NCI-H460 (cell line): Measurements from ENCODE around the gene NUDT17. TPM values are rescaled to one million over a fixed set of nuclear protein-coding genes. Genes with fewer than 3 reads are reported as not detected.
"Not testable (repeated sequence)": the region's sequence is repeated elsewhere in the genome, so short reads cannot be mapped to it uniquely, and the experiment has no call there.

Experiments
- DNase-seq: peaks from one replicate; pipeline ENCODE4 v3.0.0-alpha.2; 2016; ENCODE audit warnings: low read depth; ENCODE audit errors: extremely low read depth
- polyA plus RNA-seq: library from polyadenylated mRNA; depleted of rRNA; stranded (reverse); fragments of >200 nt; gene quantifications from 2 replicates; pipeline ENCODE4 v1.2.3, GENCODE V29; 2014; cell fraction: nucleus; rRNA removed
- total RNA-seq: library from RNA; depleted of rRNA; stranded (reverse); fragments of >200 nt; shearing (Covaris generic); gene quantifications from 2 replicates; pipeline ENCODE4 v1.2.3, GENCODE V29; 2014; rRNA removed

NUDT17 gene, protein sequence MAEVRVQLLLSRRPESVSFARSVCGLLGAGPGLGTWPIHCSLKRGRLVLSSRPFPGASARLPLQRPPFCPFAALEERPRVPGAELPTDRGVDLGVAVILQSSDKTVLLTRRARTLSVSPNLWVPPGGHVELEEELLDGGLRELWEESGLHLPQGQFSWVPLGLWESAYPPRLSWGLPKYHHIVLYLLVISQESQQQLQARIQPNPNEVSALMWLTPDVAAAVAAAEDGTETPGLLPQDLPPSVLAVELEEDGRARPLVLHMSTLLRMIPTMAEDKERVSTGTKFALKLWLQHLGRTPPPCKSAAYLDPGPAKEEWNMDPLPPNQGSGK
- 9.3 and 10.7 TPM in 2 replicates for total RNA-seq
- polyA plus RNA-seq = 11.1 and 11.9 TPM in 2 replicates

DNA sequence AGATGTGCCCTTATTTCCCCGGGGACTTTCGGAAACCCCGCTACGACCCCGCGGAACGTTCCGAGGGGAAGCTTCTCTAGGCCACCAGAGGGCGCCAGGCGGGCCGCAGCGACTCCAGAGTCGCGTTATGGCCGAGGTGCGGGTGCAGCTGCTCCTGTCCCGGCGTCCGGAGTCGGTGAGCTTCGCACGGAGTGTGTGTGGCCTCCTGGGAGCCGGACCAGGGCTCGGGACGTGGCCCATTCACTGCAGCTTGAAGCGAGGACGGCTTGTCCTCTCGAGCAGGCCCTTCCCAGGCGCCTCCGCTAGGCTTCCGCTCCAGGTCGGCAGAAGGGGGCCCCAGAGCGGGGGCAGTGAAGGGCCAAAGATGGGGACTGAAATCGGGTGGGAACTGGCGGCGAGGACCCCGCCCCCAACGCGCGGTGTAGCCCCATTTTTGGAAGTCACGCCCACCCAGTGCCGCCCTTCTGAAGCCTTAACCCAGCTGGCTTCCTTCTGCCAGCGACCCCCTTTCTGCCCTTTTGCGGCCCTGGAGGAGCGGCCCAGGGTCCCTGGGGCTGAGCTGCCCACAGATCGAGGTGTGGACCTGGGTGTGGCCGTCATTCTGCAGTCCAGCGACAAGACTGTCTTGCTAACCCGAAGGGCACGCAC is at the start of gene NUDT17:
Gene NUDT17, plus strand, starts transcription at position 117 of the 648 bp plus-strand sequence. Its CDS starts 11 bp downstream, at position 128.
- DNase-seq = peak; percentile 71

DNA sequence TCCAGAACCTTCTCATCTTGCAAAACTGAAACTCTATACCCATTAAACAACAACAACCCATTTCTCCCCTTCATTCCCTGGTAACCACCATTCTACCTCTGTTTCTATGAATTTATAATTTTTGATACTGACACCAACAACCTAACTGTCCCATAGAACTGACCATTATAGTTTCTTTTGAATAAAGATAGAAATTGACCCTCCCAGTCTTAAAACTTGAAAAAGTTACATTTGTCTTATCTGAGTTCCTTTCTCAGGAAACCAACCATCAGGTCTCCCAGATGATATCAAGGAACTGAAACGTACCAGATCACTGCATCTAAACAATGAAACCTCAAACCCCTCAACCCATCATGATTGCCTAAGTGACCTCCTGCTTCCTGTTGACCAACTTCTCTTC is 48.7 kb upstream of the NUDT17 start:
- no peak for DNase-seq

DNA sequence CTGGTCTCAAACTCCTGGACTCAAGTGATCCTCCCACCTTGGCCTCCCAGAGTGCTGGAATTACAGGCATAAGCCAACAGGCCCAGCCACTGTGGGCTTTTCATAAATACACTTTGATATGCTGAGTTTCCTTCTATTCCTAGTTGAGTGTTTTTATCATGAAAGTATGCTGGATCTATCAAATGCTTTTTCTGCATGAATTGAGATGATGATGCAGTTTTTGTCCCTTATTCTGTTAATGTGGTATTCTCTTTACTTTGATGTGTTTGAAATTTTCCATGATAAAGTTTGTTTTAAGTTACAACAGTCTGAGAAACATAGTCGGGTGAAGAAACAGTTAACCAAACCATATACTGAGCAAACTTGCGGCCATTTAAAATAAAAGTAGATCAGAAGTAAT is 45.6 kb upstream of the NUDT17 start:
- DNase-seq = no peak

DNA sequence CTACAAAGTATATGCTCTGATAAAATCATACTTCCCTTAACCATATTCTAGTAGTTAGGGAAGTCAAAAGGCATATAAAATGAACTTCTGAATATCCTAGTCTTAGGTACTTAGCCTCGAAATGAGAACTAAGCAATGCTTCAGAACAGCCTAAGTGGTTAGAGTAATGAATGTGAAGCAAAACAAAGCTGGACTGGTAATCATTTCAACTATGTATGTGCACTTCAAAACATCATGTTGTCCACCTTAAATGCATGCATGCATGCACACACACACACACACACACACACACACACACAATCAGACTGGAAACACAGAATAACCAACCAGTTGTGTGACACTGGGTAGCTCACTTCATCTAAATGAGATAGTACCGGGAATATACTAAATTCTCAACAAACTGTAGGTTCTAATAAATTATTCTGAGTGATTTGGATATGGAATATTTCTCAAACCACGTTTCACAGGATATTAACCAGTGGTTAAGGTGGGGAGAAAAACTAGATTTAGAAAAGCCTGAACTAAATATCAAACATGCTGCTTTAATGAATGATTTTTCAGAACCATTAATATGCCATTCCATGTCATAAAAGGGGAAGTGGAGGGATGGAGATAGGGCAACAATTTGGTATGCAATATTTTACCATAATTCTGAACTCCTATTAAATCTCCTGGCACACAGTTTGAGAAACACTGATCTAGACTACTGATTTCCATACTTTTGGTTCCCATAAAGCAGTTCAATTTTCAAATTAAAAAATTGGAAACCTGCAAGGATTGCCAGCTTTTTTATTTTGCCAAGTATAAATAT is 41.0 kb upstream of the NUDT17 start:
- DNase-seq = no peak

DNA sequence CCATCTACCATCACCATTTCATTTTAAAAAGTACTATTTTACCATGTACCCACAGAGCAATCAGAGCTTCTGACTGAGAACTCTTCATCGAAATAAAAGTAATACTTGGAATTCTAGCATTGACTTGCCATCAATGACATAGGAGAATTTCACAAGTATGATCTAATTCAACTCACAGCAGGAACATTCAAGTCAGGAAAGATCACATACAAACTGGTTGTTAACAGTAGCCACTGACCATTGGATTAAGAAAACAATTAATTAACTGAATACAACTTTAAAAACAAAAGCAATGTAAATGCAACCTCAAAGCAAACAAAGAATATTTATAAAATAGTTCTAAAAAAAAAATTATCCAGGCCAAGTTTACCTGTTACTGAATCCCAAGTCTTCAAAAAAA is 40.4 kb upstream of the NUDT17 start:
- DNase-seq = peak; percentile 78

DNA sequence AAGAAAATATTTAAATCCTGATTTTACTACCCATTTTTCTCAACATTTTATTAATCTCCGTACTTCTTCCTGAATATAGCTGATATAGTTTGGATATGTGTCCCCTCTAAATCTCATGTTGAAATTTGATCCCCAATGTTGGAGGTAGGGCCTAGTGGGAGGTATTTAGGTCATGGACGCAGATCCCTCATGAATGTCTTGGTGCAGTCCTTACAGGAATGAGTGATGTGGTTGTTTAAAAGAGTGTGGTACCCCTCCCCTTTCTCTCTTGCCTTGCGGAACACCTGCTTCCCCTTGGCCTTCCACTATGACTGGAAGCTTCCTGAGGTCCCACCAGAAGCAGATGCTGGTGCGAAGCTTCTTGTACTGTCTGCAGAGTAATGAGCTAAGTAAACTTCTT is 39.0 kb upstream of the NUDT17 start:
- DNase-seq = no peak

DNA sequence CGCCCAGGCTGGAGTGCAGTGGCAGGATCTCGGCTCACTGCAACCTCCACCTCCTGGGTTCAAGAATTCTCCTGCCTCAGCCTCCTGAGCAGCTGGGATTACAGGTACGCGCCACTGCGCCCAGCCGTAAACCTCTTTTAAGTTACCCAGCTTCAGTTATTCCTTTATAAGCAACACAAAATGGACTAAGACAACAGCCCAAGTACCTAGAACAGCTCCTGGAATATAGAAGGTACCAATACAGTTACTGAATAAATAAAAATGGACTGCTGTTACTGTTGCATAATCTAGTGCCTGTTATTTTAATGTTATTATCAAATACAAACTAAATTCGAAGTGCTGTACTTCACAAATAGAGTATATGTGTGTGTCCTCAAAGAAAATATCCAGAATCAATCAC is 38.6 kb upstream of the NUDT17 start:
- DNase-seq = no peak

DNA sequence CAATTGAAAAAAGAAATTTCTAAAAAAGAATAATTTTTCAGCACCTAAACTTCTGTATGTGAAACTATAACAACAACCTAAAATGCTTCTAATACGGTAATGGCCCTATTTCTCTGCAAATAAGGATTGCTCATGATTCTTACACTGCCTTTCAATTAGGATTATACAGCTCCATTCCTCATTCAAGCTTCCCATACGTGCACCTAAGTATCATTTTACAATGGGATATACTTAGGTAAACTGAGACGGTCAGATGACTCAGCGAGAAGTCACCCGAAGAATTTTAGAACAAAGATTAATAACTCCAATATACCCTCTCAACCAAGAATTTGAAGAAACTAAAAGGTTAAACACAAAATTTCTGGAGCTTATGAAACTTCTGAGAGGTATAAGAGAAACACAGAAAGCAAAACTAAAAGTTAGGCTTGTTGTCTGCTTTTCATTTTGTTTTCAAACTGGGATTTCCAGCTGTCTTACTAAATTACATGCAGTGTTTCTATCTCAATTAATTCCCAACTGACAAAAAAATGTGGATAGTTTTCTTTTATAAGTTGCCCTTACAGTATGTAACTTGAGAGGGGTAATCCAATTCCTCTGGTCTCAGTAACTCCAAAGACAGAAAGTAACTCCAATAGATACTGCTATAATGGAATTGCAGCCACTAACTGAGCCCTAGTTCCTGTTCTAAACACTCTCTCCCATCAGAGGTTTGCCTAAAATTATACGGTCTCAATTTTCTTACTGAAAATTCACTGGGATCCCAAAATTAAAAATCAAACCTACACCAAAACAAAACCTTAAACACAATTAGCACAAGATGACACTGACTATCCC is 32.2 kb upstream of the NUDT17 start:
- DNase-seq = not testable (repeated sequence)

DNA sequence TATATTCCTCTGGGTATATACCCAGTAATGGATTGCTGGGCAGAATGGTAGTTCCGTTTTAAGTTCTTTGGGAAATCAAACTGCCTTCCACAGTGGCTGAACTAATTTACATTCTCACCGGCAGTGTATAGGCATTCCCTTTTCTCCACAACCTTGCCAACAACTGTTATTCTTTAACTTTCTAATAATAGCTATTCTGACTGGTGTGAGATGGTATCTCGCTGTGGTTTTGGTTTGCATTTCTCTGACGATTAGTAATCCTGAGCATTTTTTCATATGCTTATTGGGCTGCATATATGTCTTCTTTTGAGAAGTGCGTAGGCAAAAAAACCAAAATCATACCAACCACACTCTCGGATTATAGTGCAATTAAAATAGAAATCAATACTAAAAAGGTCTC is 27.3 kb upstream of the NUDT17 start:
- not testable (repeated sequence) for DNase-seq

DNA sequence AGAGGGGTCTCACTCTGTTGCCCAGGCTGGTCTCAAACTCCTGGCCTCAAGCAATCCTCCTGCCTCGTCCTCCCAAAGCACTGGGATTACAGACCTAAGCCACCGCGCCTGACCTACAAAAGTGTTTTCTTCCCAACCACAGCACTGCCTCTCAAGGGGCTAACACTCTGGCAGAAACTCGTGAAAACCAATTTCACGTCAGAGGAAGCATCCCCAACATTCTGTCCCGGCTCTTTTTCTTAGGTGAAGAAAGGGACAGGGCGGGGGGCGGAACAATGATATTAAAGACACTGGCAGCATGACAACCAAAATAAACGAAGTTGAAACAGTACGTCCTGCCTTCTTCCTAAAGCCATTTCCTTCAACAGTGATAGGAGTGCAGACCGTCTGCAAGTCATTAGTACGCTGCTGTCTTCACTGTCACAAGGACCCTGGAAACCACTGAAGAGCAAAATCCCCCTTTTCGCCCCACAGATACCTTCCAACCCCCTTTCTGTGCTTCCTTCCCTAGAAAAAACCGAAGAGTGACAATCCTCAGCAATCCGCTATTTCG is 22.6 kb upstream of the NUDT17 start:
- not testable (repeated sequence) for DNase-seq

DNA sequence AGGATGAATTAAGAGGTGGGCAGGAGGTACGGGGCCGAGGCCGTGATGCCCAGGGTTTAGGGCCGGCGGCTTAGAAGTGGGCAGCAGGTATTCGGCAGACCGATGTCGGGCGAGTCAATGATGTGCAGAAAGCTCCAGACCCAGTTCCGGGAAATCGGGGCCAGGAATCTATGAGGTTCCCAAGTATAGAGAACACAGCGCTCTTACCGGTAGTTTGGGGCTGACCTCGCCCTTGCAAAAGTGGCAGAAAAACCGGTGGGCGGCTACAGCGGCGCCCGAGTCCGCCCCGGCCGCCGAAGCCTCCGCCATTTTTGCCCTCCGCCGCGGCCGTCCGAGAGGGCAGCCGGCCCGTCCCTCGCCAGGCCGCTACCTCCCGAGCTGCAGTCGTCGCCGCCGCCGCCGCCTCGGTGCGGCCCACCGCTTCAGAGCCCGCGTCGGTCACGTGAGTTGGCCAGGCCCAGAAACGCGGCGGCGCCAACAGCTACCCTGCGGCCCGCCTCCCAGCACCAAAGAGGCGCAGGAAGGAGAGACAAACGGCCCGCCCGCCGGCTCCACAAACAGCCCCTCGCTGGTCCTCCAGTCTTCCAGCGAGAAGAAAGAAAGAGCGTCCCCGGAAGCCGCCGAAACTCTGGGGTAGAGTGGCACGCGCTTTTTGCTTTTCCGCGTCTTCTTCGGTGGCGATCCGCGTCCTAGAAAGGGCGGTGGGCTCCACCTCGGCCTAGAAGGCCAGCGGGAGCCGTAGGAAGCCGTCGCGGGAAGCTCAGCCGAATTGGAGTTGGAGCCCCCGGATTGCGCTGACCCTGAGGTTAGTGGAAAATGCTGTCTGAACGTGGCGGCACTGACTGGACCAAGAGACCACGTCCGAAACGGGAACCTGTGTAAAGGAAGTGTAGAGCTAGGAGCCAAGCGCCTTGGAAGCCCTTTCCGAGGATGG is 21.6 kb upstream of the NUDT17 start, which contains the start of the genes POLR3C and RNF115:
Gene POLR3C, plus strand, starts transcription at position 636 of the 934 bp plus-strand sequence. CDS start 1,577 bp downstream, outside the sequence.
Gene RNF115, minus strand, starts transcription at position 531 of the 934 bp plus-strand sequence. Its CDS starts 222 bp downstream, at position 309.
- peak; percentile 66 for DNase-seq

DNA sequence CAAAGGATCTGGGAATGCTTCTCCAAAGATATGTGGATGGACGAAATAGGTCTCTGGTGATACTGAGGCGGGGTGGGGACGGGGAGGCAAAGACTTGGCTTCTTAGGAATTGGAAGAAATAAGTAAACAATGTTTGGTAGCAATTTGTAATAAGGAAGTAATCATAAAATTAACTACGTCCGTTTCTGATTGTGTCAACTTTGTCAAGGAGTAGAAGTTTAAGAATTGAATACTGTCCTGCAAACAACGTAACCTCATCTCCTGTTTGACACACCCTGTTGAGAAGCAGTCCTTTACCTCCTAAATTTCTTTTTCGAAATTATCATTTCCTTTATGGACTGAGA is 21.0 kb upstream of the NUDT17 start:
- DNase-seq = no peak

DNA sequence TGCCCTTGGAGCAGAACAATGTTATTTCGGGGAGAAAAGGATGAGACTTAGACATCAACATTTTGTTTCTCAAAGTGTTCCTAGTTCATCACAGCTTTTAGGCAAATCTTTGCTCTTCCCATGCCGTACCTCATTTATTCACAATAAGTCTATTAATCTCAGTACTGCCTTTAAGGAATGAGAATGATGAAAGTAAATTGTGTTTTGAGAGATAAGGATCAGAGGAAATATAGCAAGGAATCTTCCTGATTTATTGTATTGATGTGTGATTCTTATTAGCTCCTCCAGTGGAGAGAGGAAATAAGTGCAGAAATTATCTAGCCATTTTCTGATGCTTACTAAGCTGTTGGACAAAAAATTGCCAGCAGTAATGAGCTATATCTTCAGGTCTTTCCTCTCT is 19.4 kb upstream of the NUDT17 start:
- no peak for DNase-seq

DNA sequence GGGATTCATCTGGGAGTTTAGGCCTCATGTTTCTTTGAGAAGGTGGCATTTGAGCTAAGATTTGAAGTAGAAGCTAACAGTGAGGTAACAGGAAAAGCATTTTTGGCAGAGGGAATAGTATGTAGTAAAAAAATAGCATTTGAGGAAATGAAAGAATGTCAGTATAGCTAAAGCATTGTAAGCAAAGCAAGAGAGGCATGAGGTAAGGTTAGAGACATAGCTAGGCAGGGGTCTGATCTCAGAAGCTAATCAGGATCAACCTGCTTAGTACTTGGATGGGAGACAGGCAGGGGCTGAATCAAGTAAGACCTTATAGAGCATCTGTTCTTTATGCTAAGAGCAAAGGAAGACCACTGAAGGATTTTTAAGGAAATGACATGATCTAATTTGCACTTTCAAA is 17.5 kb upstream of the NUDT17 start:
- no peak for DNase-seq

DNA sequence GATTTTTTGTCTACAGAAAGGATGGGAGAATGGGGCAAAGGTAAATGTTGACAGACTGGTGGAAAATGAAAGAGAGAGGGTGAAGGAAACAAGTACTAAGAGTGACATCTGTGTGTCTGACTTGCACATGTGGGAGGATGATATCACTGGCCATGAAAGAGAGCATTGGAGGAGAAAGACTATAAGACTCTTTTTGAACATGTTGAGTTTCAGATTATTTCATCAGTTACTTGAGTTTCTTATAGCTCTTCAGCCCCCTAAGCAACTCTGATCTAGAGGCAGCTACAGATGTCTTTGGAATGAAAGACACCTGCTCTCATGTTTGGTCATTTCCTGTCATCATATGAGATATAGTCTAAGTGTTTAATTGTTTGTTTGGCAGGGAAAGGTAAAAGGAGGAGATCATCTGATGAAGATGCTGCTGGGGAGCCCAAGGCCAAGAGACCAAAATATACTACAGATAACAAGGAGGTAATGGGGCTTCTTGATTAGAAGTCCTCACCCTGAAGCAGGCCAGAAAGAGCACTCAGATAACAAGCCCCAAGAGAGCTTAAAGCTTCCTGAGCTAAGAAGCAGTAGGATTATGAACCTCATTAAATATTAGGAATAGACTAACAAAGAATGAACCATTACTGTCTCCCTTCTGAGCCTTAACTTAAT is 16.9 kb upstream of the NUDT17 start:
- DNase-seq = no peak

DNA sequence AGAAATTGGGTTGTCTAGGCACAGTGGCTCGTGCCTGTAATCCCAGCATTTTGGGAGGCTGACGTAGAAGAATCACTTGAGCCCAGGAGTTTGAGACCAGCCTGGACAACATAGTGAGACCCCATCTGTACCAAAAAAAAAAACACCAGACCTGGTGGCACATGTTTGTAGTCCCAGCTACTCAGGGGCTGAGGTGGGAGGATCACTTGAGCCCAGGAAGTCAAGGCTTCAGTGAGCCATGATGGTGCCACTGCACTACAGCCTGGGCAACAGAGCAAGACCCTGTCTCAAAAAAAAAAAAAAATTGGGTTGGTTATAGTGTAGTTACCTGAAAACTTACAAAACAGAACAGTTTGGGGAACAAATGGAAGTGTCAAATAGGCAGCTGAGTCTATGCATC is 14.6 kb upstream of the NUDT17 start:
- DNase-seq = not testable (repeated sequence)

DNA sequence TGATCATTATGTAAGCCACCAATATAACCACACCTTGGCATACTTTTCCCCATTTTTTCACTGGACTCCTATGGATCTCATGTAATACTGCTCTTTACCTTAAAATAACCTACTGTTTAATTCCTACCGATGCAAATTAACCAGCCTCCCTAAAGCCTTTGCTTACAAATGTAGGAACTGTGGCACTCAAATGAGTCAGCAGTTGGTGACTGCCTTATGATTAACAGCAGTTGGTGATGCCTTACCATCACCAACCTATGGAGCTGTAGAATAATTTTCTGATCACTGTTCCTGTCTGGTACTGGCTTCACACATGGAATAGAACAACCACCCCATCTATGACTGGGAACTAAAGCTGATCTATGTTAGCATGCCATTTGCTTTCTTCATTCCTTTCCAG is 7.8 kb upstream of the NUDT17 start:
- DNase-seq = no peak

DNA sequence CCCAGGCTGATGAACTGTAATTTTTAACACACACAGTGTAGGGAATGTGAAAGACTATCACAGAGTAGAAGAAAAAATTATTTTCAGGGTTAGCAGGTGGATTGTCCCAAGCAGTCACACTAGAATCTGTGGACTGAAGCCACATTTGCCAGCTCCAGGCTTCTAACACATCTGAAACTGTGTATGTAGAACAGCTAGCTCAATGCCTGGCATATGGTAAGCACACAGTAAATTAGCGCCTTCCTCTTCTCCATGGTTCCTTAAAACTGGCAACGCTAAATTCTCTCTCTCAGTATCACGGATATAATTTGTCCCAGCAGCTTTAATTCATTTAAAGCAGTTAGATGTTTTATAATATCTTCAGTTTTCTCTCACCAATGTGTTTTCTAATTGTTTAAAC is 2.4 kb upstream of the NUDT17 start:
- no peak for DNase-seq
